H1 (cell line): ENCODE measurements around the gene DRAM2. TPM values are rescaled to one million over a fixed set of nuclear protein-coding genes. Genes with fewer than 3 reads are reported as not detected.
"Not testable (repeated sequence)": the region's sequence is repeated elsewhere in the genome, so short reads cannot be mapped to it uniquely, and the experiment has no call there.

Experiments used
- CTCF ChIA-PET: fragments of 300-600 bp; sonication (Branson Sonifier 250); formaldehyde crosslinking; loops from one replicate; lab custom pipeline; 2021; ENCODE audit not compliant: partially characterized antibody; lab: Charles Lee
- POLR2A ChIA-PET: fragments of 300-600 bp; sonication (Branson Sonifier 250); formaldehyde crosslinking; loops from one replicate; lab custom pipeline; 2021; ENCODE audit warnings: inconsistent platforms; ENCODE audit not compliant: partially characterized antibody; lab: Charles Lee
- DNase-seq, 2 experiments: peaks; one replicate each; pipeline versions ENCODE4 v3.0.0 to v3.0.0-alpha.2; 2010 to 2022; ENCODE audit warnings: low spot score in 2 of 2, low read depth in 1 of 2, mixed read lengths in 1 of 2
- FAIRE-seq: peaks from 2 replicates; lab custom pipeline; 2011; peaks lifted over from hg19 to GRCh38; lab: Jason Lieb, UNC
- H2AFZ ChIP-seq: 2 replicates; pipeline ENCODE4 v1.8.1; 2012; ENCODE audit warnings: low read length, inconsistent platforms
- H2AK5ac ChIP-seq: 2 replicates; pipeline ENCODE4 v1.6.1; 2013; ENCODE audit warnings: low read depth, low read length
- H2BK120ac ChIP-seq: replicated peaks from 2 replicates; pipeline ENCODE3; 2013; ENCODE audit warnings: low read depth, low read length, inconsistent platforms
- H2BK12ac ChIP-seq: 2 replicates; pipeline ENCODE4 v1.6.1; 2013; ENCODE audit warnings: low read depth, low read length
- H2BK15ac ChIP-seq: 2 replicates; pipeline ENCODE4 v1.6.1; 2013; ENCODE audit warnings: low read length
- H2BK20ac ChIP-seq: 2 replicates; pipeline ENCODE4 v1.6.1; 2013; ENCODE audit warnings: low read length
- H2BK5ac ChIP-seq: 2 replicates; pipeline ENCODE4 v1.6.1; 2013; ENCODE audit warnings: low read depth, low read length
- H3K14ac ChIP-seq: 2 replicates; pipeline ENCODE4 v1.6.1; 2013; ENCODE audit warnings: inconsistent platforms; ENCODE audit not compliant: insufficient read length
- H3K18ac ChIP-seq: 2 replicates; pipeline ENCODE4 v1.6.1; 2013; ENCODE audit warnings: low read length; ENCODE audit errors: extremely low read depth
- H3K23ac ChIP-seq: 2 replicates; pipeline ENCODE4 v1.6.1; 2013; ENCODE audit warnings: inconsistent platforms; ENCODE audit not compliant: insufficient read length
- H3K23me2 ChIP-seq: 2 replicates; pipeline ENCODE4 v1.6.1; 2013; ENCODE audit warnings: low read depth, low read length
- H3K27ac ChIP-seq: 2 replicates; pipeline ENCODE4 v1.6.1; 2011; ENCODE audit warnings: low read depth, low read length, inconsistent platforms
- H3K27me3 ChIP-seq, 4 experiments: replicated peaks in 1 of 4; 1 replicate in 1 of 4; 2 replicates in 3 of 4; pipeline versions ENCODE4 v1.6.1 to v1.8.1; 2011 to 2013; ENCODE audit warnings: low read length in 3 of 4, mild to moderate bottlenecking in 3 of 4, inconsistent platforms in 2 of 4, mixed read lengths in 2 of 4, moderate library complexity in 1 of 4; ENCODE audit not compliant: control insufficient read depth in 3 of 4, insufficient read depth in 3 of 4; ENCODE audit errors: extremely low read depth in 1 of 4
- H3K36me3 ChIP-seq, 4 experiments: 2 replicates each; pipeline versions ENCODE4 v1.6.1 to v1.8.1; 2011 to 2013; ENCODE audit warnings: mild to moderate bottlenecking in 4 of 4, low read length in 3 of 4, moderate library complexity in 2 of 4, control low read depth in 1 of 4, inconsistent platforms in 1 of 4; ENCODE audit not compliant: insufficient read depth in 4 of 4, control insufficient read depth in 2 of 4
- H3K4ac ChIP-seq: replicated peaks from 2 replicates; pipeline ENCODE3; 2013; ENCODE audit warnings: low read length, low read depth, mixed read lengths, inconsistent platforms; ENCODE audit not compliant: insufficient read length
- H3K4me1 ChIP-seq, 4 experiments: replicated peaks in 1 of 4; 1 replicate in 1 of 4; 2 replicates in 3 of 4; pipeline versions ENCODE4 v1.6.1 to v1.8.1; 2011 to 2013; ENCODE audit warnings: low read length in 3 of 4, inconsistent platforms in 2 of 4, mixed read lengths in 1 of 4; ENCODE audit not compliant: insufficient read depth in 4 of 4, control insufficient read depth in 3 of 4
- H3K4me2 ChIP-seq, 2 experiments: 2 replicates each; pipeline versions ENCODE4 v1.6.1 to v1.8.1; 2011 to 2013; ENCODE audit warnings: low read depth in 2 of 2, low read length in 2 of 2, control low read depth in 1 of 2, inconsistent platforms in 1 of 2, mild to moderate bottlenecking in 1 of 2; ENCODE audit not compliant: insufficient read depth in 1 of 2
- H3K4me3 ChIP-seq, 4 experiments: fragments of 200-600, 300-600 bp in 1 of 4; sonication (generic), shearing (Covaris generic), sonication (Bioruptor Twin) in 1 of 4; 2 replicates each; pipeline versions ENCODE4 v1.5.1 to v1.8.1; 2011 to 2016; ENCODE audit warnings: low read length in 4 of 4, low read depth in 3 of 4, control low read depth in 2 of 4, inconsistent platforms in 2 of 4, mild to moderate bottlenecking in 2 of 4, mixed read lengths in 1 of 4, moderate library complexity in 1 of 4; ENCODE audit not compliant: insufficient read depth in 2 of 4; ENCODE audit errors: extremely low read depth in 1 of 4
- H3K56ac ChIP-seq: replicated peaks from 2 replicates; pipeline ENCODE3; 2013; ENCODE audit warnings: low read depth, mild to moderate bottlenecking, mixed read lengths, low read length, inconsistent platforms; ENCODE audit not compliant: insufficient read length
- H3K79me1 ChIP-seq: 2 replicates; pipeline ENCODE4 v1.6.1; 2013; ENCODE audit warnings: low read depth, low read length, control low read depth
- H3K79me2 ChIP-seq, 2 experiments: 2 replicates each; pipeline versions ENCODE4 v1.6.1 to v1.8.1; 2012 to 2013; ENCODE audit warnings: low read length in 2 of 2, mild to moderate bottlenecking in 2 of 2, inconsistent platforms in 1 of 2; ENCODE audit not compliant: insufficient read depth in 2 of 2, control insufficient read depth in 1 of 2
- H3K9ac ChIP-seq, 4 experiments: replicated peaks in 1 of 4; 1 replicate in 1 of 4; 2 replicates in 3 of 4; pipeline versions ENCODE4 v1.6.1 to v1.8.1; 2011 to 2013; ENCODE audit warnings: low read depth in 3 of 4, low read length in 3 of 4, control low read depth in 2 of 4, mild to moderate bottlenecking in 2 of 4, moderate library complexity in 2 of 4, inconsistent platforms in 1 of 4; ENCODE audit errors: extremely low read depth in 1 of 4
- H3K9me3 ChIP-seq, 2 experiments: 2 replicates each; pipeline versions ENCODE4 v1.6.1 to v1.8.1; 2012 to 2013; ENCODE audit warnings: mild to moderate bottlenecking in 2 of 2, moderate library complexity in 2 of 2, control low read depth in 1 of 2, inconsistent platforms in 1 of 2, low read depth in 1 of 2, low read length in 1 of 2, mixed read lengths in 1 of 2; ENCODE audit not compliant: insufficient read depth in 2 of 2
- H4K20me1 ChIP-seq, 2 experiments: replicated peaks in 1 of 2; 2 replicates each; pipeline versions ENCODE3 to v1.8.1; 2011 to 2013; ENCODE audit warnings: inconsistent platforms in 2 of 2, low read length in 2 of 2, mild to moderate bottlenecking in 1 of 2; ENCODE audit not compliant: insufficient read depth in 2 of 2, control insufficient read depth in 1 of 2
- H4K5ac ChIP-seq: 2 replicates; pipeline ENCODE4 v1.6.1; 2013; ENCODE audit warnings: low read length, low read depth, mixed read lengths, inconsistent platforms; ENCODE audit not compliant: insufficient read length
- H4K8ac ChIP-seq: 2 replicates; pipeline ENCODE4 v1.8.0; 2013; ENCODE audit warnings: mild to moderate bottlenecking, moderate library complexity, low read length, inconsistent platforms; ENCODE audit not compliant: insufficient read depth; ENCODE audit errors: extremely low read depth
- H4K91ac ChIP-seq: replicated peaks from 2 replicates; pipeline ENCODE3; 2013; ENCODE audit warnings: low read length, mixed read lengths, inconsistent platforms; ENCODE audit not compliant: insufficient read length
- WGBS, 2 experiments: shearing (Covaris generic) in 1 of 2; methylation state at CpG; one replicate each; pipeline versions ENCODE4 v1.1.6 to v1.1.7; 2013 to 2015; ENCODE audit warnings: low lambda C conversion rate in 2 of 2, mixed read lengths in 2 of 2, inconsistent platforms in 1 of 2, low coverage in 1 of 2, missing lambda C conversion rate in 1 of 2; ENCODE audit not compliant: insufficient replicate concordance in 2 of 2, insufficient coverage in 1 of 2, insufficient read length in 1 of 2; ENCODE audit errors: extremely low coverage in 1 of 2, missing lambda C conversion rate in 1 of 2; 5-methylcytosine and 5-hydroxymethylcytosine counted together
- polyA plus RNA-seq, 7 experiments: library from polyadenylated mRNA; depleted of rRNA in 3 of 7; stranded (reverse) in 5 of 7; unstranded in 2 of 7; fragments of >200 nt in 5 of 7; fragments of 200-250 nt in 2 of 7; gene quantifications; 1 replicate in 5 of 7; 2 replicates in 1 of 7; 4 replicates in 1 of 7; pipeline versions ENCODE4 v1.2.1 to v1.2.3, GENCODE V29; 2011 to 2013; ENCODE audit warnings: missing spikeins in 2 of 7, mixed read lengths in 2 of 7
- total RNA-seq: library from RNA; stranded (reverse); fragmentation: NEBNext Ultra II Directional; extraction: Animal tissue kit (Norgen Biotek cat#: 25700); gene quantifications from 2 replicates; pipeline ENCODE4 v1.2.1, GENCODE V29; 2021

The DRAM2 gene
- total and polyA plus RNA-seq, 2 of the 8 experiments (the other 6 are each of a cell fraction or from before 2014, with no cell fraction given): 35.2 to 68.2 TPM

DNA sequence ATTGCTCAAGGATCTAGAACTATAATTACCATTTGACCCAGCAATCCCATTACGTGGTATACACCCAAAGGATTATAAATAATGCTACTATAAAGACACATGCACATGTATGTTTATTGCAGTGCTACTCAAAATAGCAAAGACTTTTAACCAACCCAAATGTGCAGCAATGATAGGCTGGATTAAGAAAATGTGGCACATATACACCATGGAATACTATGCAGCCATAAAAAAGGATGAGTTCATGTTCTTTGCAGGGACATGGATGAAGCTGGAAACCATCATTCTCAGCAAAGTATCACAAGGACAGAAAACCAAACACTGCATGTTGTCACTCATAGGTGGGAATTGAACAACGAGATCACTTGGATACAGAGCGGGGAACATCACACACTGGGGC, 44.5 kb downstream of the DRAM2 start:
- H3K14ac ChIP-seq, H3K23me2 ChIP-seq, FAIRE-seq, H2BK15ac ChIP-seq, H3K18ac ChIP-seq, H3K4me3 ChIP-seq, H2BK120ac ChIP-seq, H2AK5ac ChIP-seq, H3K4me2 ChIP-seq, H4K8ac ChIP-seq, H3K27me3 ChIP-seq, CTCF ChIA-PET, DNase-seq, H3K23ac ChIP-seq, H3K79me2 ChIP-seq, H3K9ac ChIP-seq, H2BK5ac ChIP-seq, H4K20me1 ChIP-seq, H3K27ac ChIP-seq, H3K4ac ChIP-seq, H3K56ac ChIP-seq, H4K91ac ChIP-seq, H2AFZ ChIP-seq, POLR2A ChIA-PET, H2BK12ac ChIP-seq, H3K4me1 ChIP-seq, H2BK20ac ChIP-seq, H3K79me1 ChIP-seq, H3K36me3 ChIP-seq, H4K5ac ChIP-seq: not testable (repeated sequence)
- WGBS, 2 experiments: 96% methylated on average over 3 of the region's 3 CpGs; no CpG with 5 or more reads in 1 of the 2 experiments
- peaks cover 24% of the 10 kb centered on the region in 2 experiments for H3K9me3 ChIP-seq
